NB4 (cell line): ENCODE results near the gene ICE2.

ENCODE experiments used
- DNase-seq: peaks from one replicate; pipeline ENCODE4 v3.0.0; 2010; ENCODE audit warnings: low read depth
- H3K4me3 ChIP-seq: one replicate; pipeline ENCODE4 v1.5.1; 2011; ENCODE audit warnings: mild to moderate bottlenecking, low read depth, low read length, moderate library complexity
- CTCF ChIP-seq: IDR thresholded peaks from one replicate; pipeline ENCODE4 v1.5.1; 2012; ENCODE audit warnings: low read depth, low read length
- MAX ChIP-seq: IDR thresholded peaks from 2 replicates; pipeline ENCODE4 v1.6.1; 2011; ENCODE audit warnings: low read depth, low read length
- MYC ChIP-seq: IDR thresholded peaks from 2 replicates; pipeline ENCODE4 v1.6.1; 2011; ENCODE audit warnings: low read depth, low read length
- POLR2A ChIP-seq: IDR thresholded peaks from 2 replicates; pipeline ENCODE4 v1.6.1; 2011; ENCODE audit warnings: mild to moderate bottlenecking; ENCODE audit not compliant: insufficient read length; ENCODE audit errors: extremely low read depth

Gene ICE2

GRCh38 chr15:60397772-60398445, 81.0 kb downstream of the ICE2 start, which contains the start of gene ANXA2:
ANXA2 (minus strand) TSS chr15:60397986; CDS start chr15:60386075, 11,911 bp downstream.
- DNase-seq, result peak; percentile 93
- TF ChIP-seq MYC (peak; percentile 83), CTCF (no peak), MAX (peak; percentile 57), POLR2A (peak; percentile 74)
- peak within 1 kb of the TSS; percentile 74 for H3K4me3 ChIP-seq

GRCh38 chr15:60396958-60397771, 81.8 kb downstream of the ICE2 start:
- H3K4me3 ChIP-seq, result peak overlapping the region; percentile 74
- peak; percentile 72 for DNase-seq
- TF ChIP-seq MAX (peak; percentile 23; the same call in 1 of the 2 replicates), MYC (no peak), POLR2A (no peak)

- no peak for TF ChIP-seq POLR2A
- no peak for TF ChIP-seq MYC
- no peak for TF ChIP-seq CTCF
- no peak for TF ChIP-seq MAX
- peak overlapping the region; percentile 74 for H3K4me3 ChIP-seq
- no peak for DNase-seq
Measured at GRCh38 chr15:60396560-60396957, 82.4 kb downstream of the ICE2 start.

- TF ChIP-seq CTCF (no peak), MAX (no peak), POLR2A (no peak), MYC (no peak)
- peak overlapping the region; percentile 74 for H3K4me3 ChIP-seq
- DNase-seq, result no peak
Measured at GRCh38 chr15:60396100-60396499, 82.8 kb downstream of the ICE2 start.

- TF ChIP-seq CTCF, result no peak
- TF ChIP-seq MYC, result no peak
- no peak for TF ChIP-seq POLR2A
- no peak for TF ChIP-seq MAX
- DNase-seq, result peak; percentile 55
- no peak overlapping the region for H3K4me3 ChIP-seq
Measured at GRCh38 chr15:60395276-60396011, 83.5 kb downstream of the ICE2 start.
